Activated CD4-positive, alpha-beta T cell treated with anti-CD3 and anti-CD28 coated beads, Interleukin-2, Interleukin-6, amounts not matched to agents 100 ng/mL and 50 ng/mL, durations not matched to agents 16 hours and 8 hours (primary cell): ENCODE measurements around the gene HIPK3.
"Not testable (repeated sequence)": the region's sequence is repeated elsewhere in the genome, so short reads cannot be mapped to it uniquely, and the experiment has no call there.

Experiments
- DNase-seq: peaks from one replicate; pipeline ENCODE4 v3.0.0-alpha.2; 2020

The HIPK3 gene

DNA sequence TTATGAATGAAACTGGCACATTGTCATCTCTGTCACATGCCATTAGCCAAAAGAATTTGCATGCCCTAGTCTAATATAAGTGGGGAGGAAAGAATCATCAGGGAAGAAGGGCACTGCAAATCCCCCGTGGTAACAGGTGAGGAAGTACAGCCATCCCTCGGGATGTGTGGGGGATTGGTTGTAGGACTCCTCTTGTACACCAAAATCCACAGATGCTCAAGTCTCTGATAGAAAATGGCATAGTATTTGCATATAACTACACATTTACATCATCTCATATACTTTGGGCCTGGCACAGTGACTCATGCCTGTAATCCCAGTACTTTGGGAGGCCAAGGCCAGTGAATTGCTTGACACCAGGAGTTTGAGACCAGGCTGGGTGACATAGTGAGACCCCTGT lies 109.7 kb downstream of the HIPK3 start:
- DNase-seq, result no peak

GRCh38 chr11:33368475-33368874 lies 111.3 kb downstream of the HIPK3 start:
- not testable (repeated sequence) for DNase-seq

DNA sequence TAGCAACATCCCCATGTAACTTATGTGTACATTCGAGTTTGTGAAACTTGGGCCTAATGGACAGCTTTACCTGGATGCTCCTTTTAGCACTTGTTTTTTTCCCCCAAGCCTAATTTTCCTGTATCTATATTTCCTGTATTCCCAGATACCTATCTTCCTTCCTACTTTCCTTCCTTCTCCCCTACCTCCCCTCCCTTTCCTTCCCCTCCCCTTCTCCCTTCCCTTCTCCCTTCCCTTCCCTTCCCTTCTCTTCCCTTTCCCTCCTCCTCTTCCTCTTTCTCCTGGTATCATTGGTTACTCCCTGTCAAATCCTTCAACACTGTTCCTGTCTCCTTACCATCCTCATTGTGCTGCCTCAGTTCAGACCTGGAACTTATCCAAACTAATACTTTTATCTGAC lies 111.8 kb downstream of the HIPK3 start:
- no peak for DNase-seq

DNA sequence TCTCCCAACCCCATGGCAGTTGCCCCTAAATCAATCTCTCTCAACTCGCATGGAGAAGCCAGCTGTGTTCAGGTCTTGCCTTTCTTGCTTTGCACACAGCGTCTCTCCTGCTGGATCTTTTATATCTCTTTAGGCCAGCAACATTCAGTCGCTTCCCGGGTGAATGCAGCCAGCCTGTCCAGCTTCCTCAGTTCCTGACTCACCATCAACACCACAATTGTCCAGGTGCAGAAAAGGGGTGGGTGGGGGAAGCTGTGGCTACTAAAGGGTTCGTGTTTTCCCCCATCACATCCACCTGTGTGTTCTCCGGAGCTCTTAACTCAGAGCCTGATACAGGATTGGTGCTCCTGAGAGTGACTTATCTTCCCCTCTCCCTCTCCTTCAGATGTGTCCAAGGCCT lies 116.5 kb downstream of the HIPK3 start:
- DNase-seq, result no peak

DNA sequence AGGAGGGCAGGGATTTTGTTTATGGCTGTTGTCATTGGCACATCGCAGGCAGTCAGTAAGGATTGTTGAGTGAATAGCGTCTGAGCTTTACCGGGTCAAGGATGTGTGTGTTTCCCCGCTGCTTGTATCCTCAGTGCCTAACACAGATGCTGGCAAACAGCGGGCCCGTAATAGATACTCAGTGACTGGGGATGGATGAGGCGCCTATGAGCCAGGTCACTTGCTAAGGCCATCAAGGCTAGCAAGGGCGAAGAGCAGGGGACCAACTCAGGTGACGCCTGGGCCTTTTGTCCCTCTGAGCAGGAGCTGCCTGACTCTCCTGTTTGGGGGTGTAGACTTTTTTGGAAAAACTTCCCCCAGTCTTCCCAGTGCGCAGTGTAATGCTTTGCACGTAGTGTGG lies 118.1 kb downstream of the HIPK3 start:
- no peak for DNase-seq

- no peak for DNase-seq
Measured at GRCh38 chr11:33375688-33376311, 118.6 kb downstream of the HIPK3 start, which contains the start of gene KIAA1549L. Gene KIAA1549L, plus strand, starts transcription at chr11:33376108.

DNA sequence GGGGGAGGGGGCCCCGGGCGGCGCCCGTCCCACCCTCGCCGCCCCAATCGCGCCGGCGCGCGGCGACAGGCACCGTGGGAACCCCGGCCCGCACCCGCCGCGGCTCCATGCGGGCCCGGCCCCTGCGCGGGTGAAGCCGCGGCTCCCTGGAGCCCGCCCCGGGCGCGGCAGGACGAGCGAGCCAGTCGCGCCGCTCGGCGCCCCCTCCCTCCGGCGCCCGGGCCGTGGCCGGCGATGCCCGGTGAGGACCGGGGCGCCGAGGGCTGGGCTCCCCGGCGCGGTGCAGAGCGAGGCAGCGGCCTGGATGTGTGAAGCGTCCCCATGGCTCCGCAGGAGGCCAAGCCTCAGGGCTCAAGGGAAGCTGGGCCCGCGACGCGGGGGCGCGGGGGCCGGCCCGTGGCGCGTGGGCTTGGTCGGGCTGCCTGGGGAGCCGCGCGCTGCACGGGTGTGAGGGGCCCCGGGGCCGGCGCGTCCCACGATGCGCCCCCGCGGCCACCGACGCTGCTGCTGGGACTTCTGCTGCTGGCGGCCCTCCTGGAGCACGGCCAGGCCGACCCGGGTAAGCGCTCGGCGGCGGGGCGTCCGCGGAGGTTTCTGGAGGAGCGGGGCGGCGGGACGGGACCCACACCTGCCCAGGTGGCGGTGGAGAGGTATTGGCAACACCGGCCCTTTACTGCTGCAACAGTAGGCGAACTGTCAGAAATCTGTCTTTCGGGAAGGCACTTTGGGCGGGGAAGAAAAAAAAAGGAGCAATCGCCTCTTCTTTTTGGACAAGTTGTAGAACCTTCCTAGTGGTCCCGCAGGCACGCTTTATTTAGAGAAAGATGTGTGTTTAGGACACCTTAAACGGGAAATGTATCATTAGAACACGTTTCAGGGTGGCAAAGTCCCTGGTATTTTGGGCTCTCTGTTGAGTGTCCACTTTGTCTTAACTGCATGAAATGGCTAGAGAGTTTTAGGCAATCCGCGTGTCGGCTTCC lies 119.4 kb downstream of the HIPK3 start:
- no peak for DNase-seq

DNA sequence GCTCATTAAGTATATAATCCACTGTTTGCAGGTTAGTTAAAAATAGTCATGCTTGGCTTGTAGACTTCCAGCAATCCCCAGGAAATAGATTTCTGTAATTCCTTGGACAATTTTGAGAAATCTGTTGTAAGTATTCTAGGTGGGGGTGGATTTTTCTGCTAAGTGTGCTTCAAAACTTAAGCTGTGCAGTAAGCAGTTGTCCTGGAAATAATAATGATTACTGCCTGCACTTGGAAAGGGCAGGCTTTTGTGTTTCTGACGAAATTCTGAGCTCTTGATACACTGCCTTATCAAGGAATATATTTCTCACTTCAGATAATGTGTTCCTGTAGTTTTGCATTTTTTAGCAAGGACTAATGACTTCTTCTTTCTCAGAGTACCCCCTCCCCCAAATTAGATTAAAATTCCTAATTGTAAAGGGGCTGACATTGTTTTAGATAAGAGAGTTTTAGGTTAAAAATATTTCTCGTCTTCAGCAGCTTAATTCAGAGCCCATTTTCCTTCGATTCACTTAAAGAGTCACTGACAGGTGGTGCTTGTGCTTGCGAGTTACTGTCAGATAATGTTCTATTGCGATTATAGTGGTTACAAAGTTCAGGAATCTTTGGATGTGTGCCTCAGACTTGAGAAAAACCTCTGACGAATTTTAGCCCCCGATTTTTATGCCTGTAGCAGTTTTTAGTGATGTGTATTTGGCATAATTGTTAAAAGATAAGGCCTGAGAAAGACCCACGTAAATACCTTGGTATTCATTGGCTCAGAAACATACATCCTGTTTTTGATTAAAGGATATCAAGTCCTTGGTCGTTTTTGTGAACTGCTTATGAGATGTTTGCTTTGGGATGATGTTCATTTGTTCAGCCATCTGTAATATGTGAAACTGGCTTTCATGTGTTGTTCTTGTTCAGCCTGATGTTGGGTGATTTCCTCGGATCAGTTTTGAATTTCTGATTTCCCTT lies 120.5 kb downstream of the HIPK3 start:
- DNase-seq, result no peak

DNA sequence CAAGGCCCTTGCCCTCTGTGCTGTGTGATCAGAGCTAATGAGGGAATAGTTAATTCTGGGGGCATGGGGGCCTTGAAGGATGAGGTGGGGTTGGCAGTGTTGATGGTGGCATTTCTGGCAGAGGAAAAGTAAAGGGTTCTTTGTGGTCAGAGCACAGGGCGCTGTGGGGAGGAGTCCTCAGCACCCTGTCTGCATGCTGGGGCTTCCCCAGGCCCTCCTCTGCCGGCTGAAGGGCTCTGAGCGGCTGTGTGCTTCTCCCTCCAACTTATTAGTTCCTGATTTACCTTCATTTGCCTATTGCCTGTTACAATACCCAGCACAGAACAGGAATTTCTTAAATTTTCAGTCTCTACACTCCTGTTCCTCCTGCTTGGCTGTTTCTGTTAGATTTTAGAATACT lies 122.8 kb downstream of the HIPK3 start:
- no peak for DNase-seq

DNA sequence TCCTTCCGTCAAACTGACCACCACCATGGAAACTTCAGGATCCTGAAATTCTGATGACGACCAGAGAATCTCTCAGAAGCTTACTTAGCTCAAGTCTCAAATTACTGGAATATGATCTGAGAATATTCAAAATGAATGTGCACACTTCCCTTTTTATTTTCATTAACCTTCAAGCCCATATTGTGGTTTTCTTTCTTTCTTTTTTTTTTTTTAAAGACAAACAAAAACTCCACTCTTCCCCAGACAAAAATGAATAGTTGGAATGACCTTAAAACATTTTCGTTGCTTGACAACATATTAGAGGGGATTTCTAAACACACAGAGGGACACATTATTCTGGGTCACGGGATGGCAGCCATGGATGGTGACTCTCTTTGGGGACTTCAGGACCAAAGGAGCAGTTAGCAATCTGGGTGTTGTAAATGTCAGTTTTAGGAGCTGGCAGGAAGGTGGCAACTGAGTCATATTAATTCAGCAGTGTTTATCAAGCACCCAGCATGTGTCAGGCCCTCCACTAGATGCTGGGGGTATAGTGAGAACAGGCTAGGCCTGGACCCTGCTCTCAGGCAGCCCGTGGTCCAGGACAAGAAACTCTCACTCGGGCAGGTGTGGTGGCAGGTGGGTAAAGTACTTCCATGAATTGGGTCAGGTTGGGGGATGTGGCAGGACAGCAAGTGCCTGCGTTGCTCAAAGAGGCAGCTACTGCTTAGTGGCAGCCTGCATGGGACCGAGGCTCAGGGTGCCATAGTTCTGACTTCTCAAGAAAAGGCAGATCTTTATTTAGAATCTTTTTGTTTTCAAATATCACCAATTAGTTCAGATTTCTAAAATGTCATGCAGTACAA lies 126.1 kb downstream of the HIPK3 start:
- DNase-seq, result no peak

DNA sequence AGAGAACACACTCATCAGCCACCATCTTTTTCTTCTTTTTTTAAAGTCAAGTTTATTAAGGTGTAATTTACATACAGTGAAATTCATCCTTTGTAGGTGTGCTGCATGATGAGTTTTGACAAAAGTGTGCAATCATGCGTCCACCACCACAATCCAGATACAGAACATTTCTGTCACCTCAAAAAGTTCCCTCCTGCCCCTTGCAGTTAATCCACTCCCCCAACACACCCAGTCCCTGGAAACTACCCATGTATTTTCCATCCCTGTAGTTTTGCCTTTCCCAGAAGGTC lies 126.7 kb downstream of the HIPK3 start:
- DNase-seq, result no peak

- no peak for DNase-seq
Measured at GRCh38 chr11:33384220-33384619, 127.0 kb downstream of the HIPK3 start.

GRCh38 chr11:33387581-33387980 lies 130.4 kb downstream of the HIPK3 start:
- no peak for DNase-seq

DNA sequence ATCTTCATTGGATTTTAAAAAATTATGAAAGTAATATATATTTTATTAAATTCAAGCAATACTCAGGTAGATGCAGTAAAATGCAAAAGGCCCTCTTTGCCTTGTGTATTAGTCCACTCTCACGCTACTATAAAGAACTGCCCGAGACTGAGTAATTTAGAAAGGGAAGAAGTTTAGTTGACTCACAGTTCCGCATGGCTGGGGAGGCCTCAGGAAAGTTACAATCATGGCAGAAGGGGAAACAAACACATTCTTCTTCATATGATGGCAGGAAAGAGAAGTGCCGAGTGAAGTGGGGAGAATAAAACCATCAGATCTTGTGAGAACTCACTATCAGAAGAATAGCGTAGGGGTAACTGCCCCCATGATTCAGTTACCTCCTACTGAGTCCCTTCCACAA lies 130.8 kb downstream of the HIPK3 start:
- DNase-seq, result no peak

GRCh38 chr11:33388793-33389525 lies 131.8 kb downstream of the HIPK3 start:
- no peak for DNase-seq

- DNase-seq, result no peak
Measured at GRCh38 chr11:33389635-33390034, 132.5 kb downstream of the HIPK3 start.

DNA sequence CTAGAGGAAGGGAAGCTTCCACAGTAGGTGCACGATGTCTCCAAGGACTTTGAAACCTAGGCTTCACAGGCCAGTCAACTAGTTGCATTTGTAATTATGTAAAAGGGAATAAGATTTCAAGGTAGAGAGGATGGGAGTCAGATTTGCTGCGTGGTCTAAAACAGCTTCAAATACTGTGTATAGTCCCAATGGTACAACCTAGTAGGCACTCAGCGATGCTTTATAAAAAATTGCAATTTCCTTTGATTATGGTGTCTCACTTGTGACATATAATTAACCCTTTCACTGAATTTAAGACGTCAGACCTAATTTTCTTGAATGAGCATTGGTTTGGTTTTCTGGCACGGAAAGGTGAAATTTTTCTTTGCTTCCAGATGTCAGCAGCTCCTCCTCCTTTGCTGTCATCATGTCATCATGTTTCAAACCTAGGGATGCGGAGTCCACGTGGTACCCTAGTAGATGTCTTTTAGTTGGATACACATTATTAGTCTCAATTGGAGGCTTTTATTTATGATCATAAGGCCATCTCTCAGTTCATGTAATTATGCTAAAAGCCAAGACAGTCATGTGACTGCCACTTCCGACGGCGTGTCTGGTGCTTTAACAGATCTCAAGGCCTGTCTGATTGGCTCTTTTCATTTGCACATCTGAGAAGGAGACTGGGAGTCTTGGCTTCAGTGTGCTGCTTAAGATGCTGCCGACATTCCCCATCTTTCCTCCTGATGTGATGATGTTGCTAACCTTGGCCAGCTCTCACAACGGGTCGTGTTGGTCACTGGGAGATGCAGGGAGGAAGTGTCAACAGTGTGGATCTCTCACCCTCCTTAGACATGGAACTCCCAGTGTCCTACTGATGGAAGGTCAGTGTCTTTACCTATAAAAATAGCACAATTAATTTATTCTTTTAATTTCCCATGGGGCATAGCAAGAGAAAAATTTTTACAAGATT lies 134.0 kb downstream of the HIPK3 start:
- no peak for DNase-seq

- DNase-seq, result no peak
Measured at GRCh38 chr11:33391893-33392251, 134.7 kb downstream of the HIPK3 start.

- no peak for DNase-seq
Measured at GRCh38 chr11:33394431-33395109, 137.4 kb downstream of the HIPK3 start.

DNA sequence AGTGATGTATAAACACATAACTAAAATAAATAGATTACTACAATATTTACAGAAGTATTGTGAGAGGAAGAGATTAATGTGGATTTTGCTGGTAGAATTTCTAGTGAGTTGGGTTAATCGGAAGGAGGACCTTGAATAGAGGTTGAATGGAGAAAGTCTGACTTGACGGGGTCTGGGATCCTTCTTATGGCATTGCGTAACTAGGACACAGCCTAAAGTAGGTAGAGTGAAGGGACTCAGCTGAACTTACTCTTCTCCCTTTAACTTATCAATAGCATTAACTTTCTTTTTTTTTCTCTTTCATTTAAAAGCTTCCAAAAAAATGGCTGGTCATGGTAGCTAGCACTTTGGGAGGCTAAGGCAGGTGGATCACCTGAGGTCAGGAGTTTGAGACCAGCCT lies 139.2 kb downstream of the HIPK3 start:
- no peak for DNase-seq
